Vagina (tissue), 2 donors: Measurements from ENCODE around the gene MMP27. TPM values are rescaled to one million over a fixed set of nuclear protein-coding genes. Genes with fewer than 3 reads are reported as not detected.

Experiments
- DNase-seq, 2 donors: peaks; one replicate each; pipeline ENCODE4 v3.0.0-alpha.2; 2017; ENCODE audit errors: extremely low spot score in 2 of 2
- H3K27ac ChIP-seq: fragments of 200-600 bp; sonication (generic); one replicate; pipeline ENCODE4 v1.5.1; 2019
- H3K27me3 ChIP-seq: fragments of 200-600 bp; sonication (generic); one replicate; pipeline ENCODE4 v1.5.1; 2019
- H3K36me3 ChIP-seq, 2 donors: fragments of 200-600 bp; sonication (generic); one replicate each; pipeline ENCODE4 v1.5.1; 2017 to 2019
- H3K4me1 ChIP-seq: fragments of 200-600 bp; sonication (generic); one replicate; pipeline ENCODE4 v1.5.1; 2019
- H3K4me3 ChIP-seq, 2 donors: fragments of 200-600 bp; sonication (generic); 1 replicate in 1 of 2; 2 replicates in 1 of 2; pipeline ENCODE4 v1.5.1; 2016 to 2019
- H3K9me3 ChIP-seq: fragments of 200-600 bp; sonication (generic); one replicate; pipeline ENCODE4 v1.5.1; 2019
- POLR2A ChIP-seq, 2 donors: fragments of 450-650 bp; IDR thresholded peaks; one replicate each; pipeline ENCODE4 v1.6.1; 2017; ENCODE audit warnings: antibody characterized with exemption in 2 of 2, mild to moderate bottlenecking in 2 of 2, moderate library complexity in 2 of 2
- POLR2AphosphoS5 ChIP-seq, 2 donors: sonication (generic); formaldehyde crosslinking; IDR thresholded peaks; one replicate each; pipeline ENCODE4 v1.9.0; 2017; ENCODE audit warnings: antibody characterized with exemption in 2 of 2, mild to moderate bottlenecking in 2 of 2, low read depth in 1 of 2; ENCODE audit not compliant: insufficient read depth in 1 of 2
- intact Hi-C: fragments of 100-400 bp; cut with DNase I; formaldehyde crosslinking; loops from one replicate; pipeline ENCODE4 v1.15.1; 2023
- total RNA-seq: library from RNA; depleted of rRNA; stranded (reverse); fragments of >200 nt; gene quantifications from one replicate; pipeline ENCODE4 v1.2.3, GENCODE V29; 2016
- TF ChIP-seq, protein P1 (sequence below), 3 experiments: fragments of 450-650 bp in 2 of 3; fragments of 200-600 bp in 1 of 3; sonication (generic) in 1 of 3; IDR thresholded peaks; one replicate each; pipeline ENCODE4 v1.5.1; 2017 to 2019; ENCODE audit warnings: antibody characterized with exemption in 3 of 3, mild to moderate bottlenecking in 2 of 3, moderate library complexity in 2 of 3

The MMP27 gene
- total RNA-seq, 1 donor from 2014 or later = not detected

DNA sequence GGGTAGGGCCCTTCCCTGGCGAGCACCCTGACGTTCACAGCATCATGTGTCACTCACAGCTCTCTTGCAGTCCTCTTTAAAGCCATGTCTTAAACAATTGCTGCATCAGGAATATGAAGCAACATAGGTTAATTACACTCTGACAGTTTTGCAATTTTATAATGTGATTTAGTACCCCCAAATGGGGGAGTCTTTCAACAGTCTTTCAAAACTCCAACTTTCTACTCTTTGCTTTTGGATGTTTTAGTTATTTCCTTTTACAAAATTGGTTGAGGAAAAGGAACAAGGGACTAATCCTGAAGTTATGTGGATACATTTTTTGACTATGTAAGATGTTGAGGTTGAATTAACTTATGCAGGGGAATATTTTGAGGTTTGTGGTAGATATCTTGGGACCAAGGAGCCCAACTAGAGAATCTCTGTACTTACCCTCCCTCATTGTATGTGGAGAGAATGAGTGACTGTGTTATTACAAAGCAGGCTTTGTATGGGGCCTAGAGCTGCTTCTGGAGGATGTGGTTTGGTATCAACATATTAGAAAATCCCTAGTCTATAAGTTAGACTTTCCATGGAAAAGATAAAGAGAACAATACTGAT is 19.4 kb upstream of the MMP27 start, which contains the start of gene MMP8:
Gene MMP8 (minus strand): TSS at position 51 of the 597 bp plus-strand sequence. CDS start 99 bp downstream, outside the sequence.
- Histone ChIP-seq H3K36me3 (no peaks in the 10 kb centered on the region), H3K9me3 (no peaks in the 10 kb centered on the region), H3K4me1 (no peaks in the 10 kb centered on the region), H3K4me3 (no peak within 1 kb of the TSS), H3K27ac (no peak within 1 kb of the TSS), H3K27me3 (no peaks in the 10 kb centered on the region)
- TF ChIP-seq POLR2A (IDR thresholded peaks at IDR 0.05) (no peak), POLR2AphosphoS5 (IDR thresholded peaks at IDR 0.05; ENCODE audit: insufficient read depth in 1 of 2, low read depth in 1 of 2) (no peak)
- TF ChIP-seq, protein P1, sequence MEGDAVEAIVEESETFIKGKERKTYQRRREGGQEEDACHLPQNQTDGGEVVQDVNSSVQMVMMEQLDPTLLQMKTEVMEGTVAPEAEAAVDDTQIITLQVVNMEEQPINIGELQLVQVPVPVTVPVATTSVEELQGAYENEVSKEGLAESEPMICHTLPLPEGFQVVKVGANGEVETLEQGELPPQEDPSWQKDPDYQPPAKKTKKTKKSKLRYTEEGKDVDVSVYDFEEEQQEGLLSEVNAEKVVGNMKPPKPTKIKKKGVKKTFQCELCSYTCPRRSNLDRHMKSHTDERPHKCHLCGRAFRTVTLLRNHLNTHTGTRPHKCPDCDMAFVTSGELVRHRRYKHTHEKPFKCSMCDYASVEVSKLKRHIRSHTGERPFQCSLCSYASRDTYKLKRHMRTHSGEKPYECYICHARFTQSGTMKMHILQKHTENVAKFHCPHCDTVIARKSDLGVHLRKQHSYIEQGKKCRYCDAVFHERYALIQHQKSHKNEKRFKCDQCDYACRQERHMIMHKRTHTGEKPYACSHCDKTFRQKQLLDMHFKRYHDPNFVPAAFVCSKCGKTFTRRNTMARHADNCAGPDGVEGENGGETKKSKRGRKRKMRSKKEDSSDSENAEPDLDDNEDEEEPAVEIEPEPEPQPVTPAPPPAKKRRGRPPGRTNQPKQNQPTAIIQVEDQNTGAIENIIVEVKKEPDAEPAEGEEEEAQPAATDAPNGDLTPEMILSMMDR (IDR thresholded peaks at IDR 0.05) = no peak
- DNase-seq = no peak
- intact Hi-C loops = no loop called here

DNA sequence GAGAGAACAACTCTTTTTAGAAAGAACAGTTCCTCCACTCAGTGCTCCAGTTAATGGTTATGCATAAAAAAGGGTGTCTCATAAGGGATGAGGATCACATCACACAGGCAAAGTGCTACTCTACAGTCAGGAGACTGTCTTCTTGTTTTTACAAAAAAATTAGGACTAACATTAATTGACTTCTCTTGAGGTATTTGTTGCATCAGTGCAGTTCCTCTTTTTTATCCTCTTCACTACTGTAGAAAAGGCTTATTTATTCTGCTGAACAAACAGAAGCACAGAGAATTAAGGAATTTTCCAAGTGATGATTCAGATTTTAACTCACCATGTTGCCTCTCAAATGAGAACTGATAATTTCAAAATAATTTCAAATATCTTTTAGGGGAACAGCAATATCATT is 17.3 kb upstream of the MMP27 start:
- Histone ChIP-seq H3K4me1 (no peaks in the 10 kb centered on the region), H3K27ac (no peak overlapping the region), H3K27me3 (no peaks in the 10 kb centered on the region), H3K9me3 (no peaks in the 10 kb centered on the region), H3K4me3 (no peak overlapping the region), H3K36me3 (no peaks in the 10 kb centered on the region)
- DNase-seq = no peak
- no peak for TF ChIP-seq POLR2A (IDR thresholded peaks at IDR 0.05)
- TF ChIP-seq, protein P1 (IDR thresholded peaks at IDR 0.05) = no peak
- no peak for TF ChIP-seq POLR2AphosphoS5 (IDR thresholded peaks at IDR 0.05; ENCODE audit: insufficient read depth in 1 of 2, low read depth in 1 of 2)
- intact Hi-C loops = no loop called here

DNA sequence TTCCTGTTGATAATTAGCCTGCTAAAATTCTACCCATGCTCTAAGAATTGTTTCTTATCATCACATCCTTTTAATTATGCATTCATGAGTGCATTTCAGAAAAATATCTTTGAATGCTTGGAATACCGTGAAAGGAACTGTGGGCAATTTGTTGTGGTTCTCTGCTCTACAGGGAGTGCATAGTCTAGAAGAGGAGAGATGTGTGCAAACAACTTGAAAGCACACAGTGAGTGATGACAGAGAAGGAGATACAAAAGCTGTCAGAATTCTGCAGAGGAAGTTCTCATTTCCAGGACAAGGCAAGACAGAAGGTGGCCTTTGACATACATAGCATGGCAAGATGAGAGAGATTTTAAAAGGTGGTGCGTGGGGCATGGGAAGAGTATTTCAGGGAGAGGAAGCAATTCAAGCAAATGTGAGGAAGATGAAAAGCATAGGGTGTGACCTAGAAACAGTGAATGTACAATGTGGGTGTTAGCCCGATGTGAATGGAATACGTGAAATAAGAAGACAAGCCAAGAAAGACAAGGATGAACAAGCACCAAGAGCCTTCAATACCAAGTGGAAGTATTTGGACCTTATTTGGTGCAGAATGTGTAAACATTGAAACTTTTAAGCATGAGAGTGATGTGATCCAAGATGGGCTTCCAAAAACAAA is 14.2 kb upstream of the MMP27 start:
- intact Hi-C loops = no loop called here
- H3K4me1 ChIP-seq = no peaks in the 10 kb centered on the region
- H3K4me3 ChIP-seq = no peak overlapping the region
- no peak overlapping the region for H3K27ac ChIP-seq
- no peaks in the 10 kb centered on the region for H3K9me3 ChIP-seq
- no peaks in the 10 kb centered on the region for H3K27me3 ChIP-seq
- TF ChIP-seq POLR2AphosphoS5 (IDR thresholded peaks at IDR 0.05; ENCODE audit: insufficient read depth in 1 of 2, low read depth in 1 of 2) (no peak), POLR2A (IDR thresholded peaks at IDR 0.05) (no peak)
- TF ChIP-seq, protein P1 (IDR thresholded peaks at IDR 0.05) = no peak
- H3K36me3 ChIP-seq = no peaks in the 10 kb centered on the region
- no peak for DNase-seq

DNA sequence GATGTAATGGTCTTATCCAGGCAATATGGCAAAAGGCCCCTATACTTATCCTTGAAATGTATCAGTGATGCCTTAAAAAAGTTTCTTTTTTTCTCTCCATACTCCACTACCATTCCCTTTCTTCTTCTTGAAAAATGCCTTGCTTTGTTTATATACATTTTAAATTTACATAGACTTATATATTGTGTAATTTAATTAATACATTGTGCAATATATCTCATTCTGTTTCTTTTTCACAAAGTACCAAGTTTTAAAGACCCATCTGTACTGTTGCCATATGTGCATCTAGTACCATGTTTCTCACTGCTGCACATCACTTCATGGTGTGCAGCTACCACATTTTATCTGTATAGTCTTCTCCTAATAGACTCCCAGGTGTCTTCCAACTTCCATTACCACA is 11.7 kb upstream of the MMP27 start:
- DNase-seq = no peak
- H3K27ac ChIP-seq = no peak overlapping the region
- intact Hi-C loops = no loop called here

More for the DNA sequence above, 11.7 kb upstream of the MMP27 start:
- Histone ChIP-seq H3K36me3 (no peaks in the 10 kb centered on the region), H3K4me3 (no peak overlapping the region), H3K27me3 (no peaks in the 10 kb centered on the region), H3K9me3 (no peaks in the 10 kb centered on the region), H3K4me1 (no peaks in the 10 kb centered on the region)
- TF ChIP-seq POLR2AphosphoS5 (IDR thresholded peaks at IDR 0.05; ENCODE audit: insufficient read depth in 1 of 2, low read depth in 1 of 2) = no peak
- TF ChIP-seq, protein P1 (IDR thresholded peaks at IDR 0.05) = no peak
- no peak for TF ChIP-seq POLR2A (IDR thresholded peaks at IDR 0.05)
